NCI-H2227 (cell line): ENCODE data around the gene PARD3B.
"Not testable (repeated sequence)": the region's sequence is repeated elsewhere in the genome, so short reads cannot be mapped to it uniquely, and the experiment has no call there.

ENCODE experiments used
- DNase-seq: peaks from one replicate; lab custom pipeline; 2025; ENCODE audit not compliant: unreplicated experiment; lab: John Stamatoyannopoulos, UW

Gene PARD3B

DNA sequence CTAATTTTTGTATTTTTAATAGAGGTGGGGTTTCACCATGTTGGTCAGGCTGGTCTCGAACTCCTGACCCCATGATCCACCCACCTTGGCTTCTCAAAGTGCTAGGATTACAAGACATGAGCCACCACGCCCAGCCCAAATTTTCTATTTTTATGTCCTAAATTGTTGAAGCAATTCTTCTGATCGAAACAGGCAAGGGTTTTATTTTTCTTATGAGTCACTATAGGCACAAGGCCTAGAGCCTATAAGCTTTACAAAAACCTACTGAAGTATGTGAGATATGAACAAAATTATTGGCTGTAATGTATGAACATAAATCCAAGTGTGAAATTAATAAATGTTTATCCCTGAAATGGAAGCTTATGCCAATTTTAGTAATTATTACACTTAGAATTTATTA is 672.8 kb downstream of the PARD3B start:
- no peak for DNase-seq

GRCh38 chr2:205218816-205219215 is 673.5 kb downstream of the PARD3B start:
- not testable (repeated sequence) for DNase-seq

GRCh38 chr2:205220559-205220958 is 675.3 kb downstream of the PARD3B start:
- no peak for DNase-seq

GRCh38 chr2:205232086-205232485 is 686.8 kb downstream of the PARD3B start:
- DNase-seq: no peak

DNA sequence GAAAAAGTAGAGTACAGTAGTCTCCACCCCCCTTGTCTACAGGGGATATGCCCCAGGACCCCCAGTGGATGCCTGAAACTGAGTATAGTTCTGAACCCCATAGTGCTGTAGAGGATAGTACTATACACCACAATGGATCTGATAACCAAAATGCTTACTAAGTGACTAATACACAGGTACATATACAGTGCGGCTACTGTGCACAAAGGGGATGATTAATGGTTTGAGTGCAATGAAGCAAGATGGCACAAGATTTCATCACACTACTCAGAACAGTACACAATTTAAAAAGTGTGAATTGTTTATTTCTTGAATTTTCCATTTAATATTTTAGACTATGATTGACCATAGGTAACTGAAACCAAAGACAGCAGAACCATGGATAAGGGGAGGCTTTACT is 690.2 kb downstream of the PARD3B start:
- no peak for DNase-seq

GRCh38 chr2:205237524-205237923 is 692.2 kb downstream of the PARD3B start:
- DNase-seq: no peak

DNA sequence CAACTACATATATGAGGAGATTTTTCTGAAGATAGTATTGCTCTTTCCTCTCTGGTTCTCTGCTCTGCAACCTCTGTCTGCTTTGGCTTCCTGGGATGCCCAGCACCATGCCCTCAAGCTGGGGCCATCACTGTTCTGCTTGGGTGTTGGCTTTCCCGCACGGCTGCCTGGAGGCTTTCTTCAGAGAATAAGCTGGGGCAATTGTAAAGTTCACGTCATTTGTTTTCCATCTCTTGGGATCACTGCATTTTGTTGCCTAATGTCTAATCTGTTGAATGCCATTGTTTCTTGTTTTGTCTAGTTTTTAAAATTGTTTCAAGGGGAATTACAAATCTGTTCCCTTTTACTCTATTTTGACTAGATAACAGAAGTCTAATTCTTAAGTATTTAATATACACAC is 699.7 kb downstream of the PARD3B start:
- no peak for DNase-seq

- DNase-seq: no peak
These were observed 700.4 kb downstream of the PARD3B start for GRCh38 chr2:205245652-205246051.

DNA sequence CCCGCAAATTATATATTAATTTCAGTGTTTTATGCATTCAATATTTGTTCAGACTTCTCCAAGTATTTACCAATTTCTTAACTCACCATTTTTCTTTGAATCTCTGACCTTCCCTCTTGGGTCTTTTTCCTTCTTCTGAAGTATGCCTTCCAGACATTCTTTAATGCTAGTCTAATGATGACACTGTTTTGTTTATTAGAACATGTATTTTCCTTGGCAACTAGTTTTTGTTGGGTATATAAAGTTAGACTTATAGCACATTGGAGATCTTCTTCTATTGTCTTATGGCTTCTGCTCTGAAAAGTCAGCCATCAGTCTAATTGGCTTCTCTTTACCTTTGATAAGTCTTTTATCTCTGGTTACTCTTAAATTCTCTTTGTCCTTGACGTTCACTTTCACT is 713.8 kb downstream of the PARD3B start:
- DNase-seq: no peak

- no peak for DNase-seq
These were observed 716.3 kb downstream of the PARD3B start for GRCh38 chr2:205261516-205262020.

DNA sequence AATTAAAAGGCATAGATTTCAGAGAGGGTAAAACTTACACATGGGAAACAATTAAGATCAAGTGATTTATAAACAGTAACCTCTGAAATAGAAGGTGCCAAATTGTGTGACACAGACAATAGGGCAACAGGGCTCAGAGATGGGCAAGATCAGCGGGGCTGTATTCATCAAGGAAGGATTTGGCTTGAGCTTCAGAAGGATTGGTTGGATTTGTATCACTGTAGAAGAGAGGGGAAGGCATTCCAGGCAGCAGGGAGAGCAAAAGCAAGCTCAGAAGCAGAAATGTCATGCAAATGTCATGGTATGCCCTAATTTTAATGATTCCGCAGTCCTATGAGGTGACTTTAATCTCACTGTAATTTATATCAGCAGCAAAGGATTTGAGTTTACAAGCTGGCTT is 722.0 kb downstream of the PARD3B start:
- no peak for DNase-seq

DNA sequence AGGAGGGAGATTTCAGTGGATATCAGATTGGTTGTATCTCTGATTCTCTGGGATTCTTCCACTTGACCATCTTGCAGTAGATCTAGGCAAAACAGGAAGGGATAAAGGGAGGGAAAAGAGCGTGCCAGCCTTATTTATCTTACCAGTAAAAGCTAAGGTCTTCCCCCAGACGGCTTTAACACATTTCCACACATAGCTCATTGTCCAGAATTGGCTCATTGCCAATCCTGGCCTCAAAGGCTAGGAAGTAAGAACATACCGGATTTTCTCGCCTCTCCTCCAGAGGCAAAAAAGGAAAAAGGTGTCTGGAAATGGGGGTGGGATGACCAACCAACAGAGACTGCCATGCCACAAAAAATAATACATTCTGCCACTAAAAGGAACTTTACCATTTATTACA is 725.4 kb downstream of the PARD3B start:
- peak; percentile 75 for DNase-seq

- no peak for DNase-seq
These were observed 727.9 kb downstream of the PARD3B start for GRCh38 chr2:205273148-205273547.

DNA sequence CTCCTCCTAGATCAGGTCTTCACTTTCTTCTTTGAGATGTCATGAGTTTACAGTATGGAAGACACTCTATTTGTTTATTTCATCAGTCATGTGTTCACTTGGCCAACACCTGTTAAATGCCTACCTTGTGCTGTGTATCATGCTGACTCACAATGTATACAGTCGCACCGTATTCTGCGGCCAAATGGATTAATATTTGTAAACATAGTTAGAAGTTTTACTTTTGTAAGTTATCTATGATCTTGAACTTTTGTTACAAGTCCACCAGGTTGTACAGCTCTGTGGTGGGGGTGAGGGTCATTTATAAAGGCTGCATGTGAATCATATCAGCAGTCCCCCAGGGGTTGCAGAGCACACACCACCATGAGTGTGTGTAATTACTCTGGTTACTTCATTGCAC is 728.4 kb downstream of the PARD3B start:
- DNase-seq: no peak

DNA sequence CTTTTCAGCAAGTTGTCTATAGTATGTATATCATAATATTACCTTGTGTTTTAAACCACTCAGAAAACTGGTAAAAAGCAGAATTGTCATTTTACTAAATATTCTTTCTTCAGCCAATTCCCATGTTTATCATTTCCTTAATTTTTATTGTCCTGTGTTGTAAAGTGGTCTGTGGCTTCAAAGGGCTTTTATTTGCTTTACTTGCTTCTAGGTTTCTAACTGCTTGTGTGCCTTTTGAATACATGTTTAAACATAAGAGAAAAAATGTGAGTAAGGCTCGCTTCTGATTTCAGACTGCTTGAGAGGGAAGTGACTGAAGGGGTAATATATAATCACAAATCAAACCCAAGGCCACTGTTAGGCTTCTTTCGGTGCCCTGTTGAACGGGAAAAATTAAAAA is 729.5 kb downstream of the PARD3B start:
- no peak for DNase-seq

- peak; percentile 63 for DNase-seq
These were observed 731.0 kb downstream of the PARD3B start for GRCh38 chr2:205276116-205276777.

GRCh38 chr2:205280596-205281236 is 735.4 kb downstream of the PARD3B start:
- peak; percentile 84 for DNase-seq

DNA sequence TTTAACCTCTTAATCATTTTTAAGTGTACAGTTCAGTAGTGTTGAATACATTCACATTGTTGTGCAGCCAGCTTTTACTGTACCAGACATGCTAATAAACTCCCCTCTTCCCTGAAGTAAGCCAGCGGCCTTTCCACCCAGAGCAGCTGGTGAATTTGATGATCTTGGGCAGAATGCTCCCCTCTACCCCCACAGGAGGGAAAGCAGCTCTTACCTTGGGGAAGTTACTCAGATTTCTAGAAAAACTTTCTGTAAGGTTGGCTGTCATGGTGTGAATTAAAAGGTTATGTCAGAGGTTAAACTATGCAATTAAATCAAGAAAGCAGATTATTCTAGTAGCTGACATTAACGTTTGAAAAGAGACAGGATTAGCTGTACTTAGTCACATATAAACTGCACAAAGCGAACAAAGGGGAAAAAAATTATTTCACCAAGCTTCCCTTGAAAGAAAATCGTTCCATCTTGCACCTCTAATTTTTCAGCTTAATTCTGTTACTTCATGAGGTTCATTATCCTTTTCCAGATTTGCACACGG is 738.5 kb downstream of the PARD3B start:
- DNase-seq: peak; percentile 46

GRCh38 chr2:205284334-205284733 is 739.1 kb downstream of the PARD3B start:
- DNase-seq: peak; percentile 48

GRCh38 chr2:205287316-205287715 is 742.0 kb downstream of the PARD3B start:
- no peak for DNase-seq

DNA sequence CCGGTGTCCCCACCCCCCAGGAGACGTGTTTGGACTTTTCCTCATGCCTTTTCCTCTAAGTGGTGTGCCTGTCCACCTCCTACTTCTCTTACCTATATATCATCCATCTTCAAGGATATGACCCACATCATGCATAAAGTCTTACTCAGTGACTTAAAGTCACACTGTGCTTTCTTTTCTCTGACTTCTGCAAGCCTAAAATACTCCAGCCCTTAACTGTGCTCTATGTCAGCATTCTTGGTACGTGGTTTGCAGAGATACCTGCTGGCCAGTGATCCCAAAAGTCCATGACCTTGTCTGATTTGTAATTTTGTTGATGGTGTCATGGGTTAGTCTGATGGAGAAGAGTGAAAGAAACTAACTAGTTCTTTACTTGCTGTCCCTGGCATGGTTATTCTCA is 743.4 kb downstream of the PARD3B start:
- no peak for DNase-seq

- DNase-seq: no peak
These were observed 745.0 kb downstream of the PARD3B start for GRCh38 chr2:205290299-205290698.
